Glomerular visceral epithelial cell (primary cell): ENCODE data around the gene PERM1.
"Not testable (repeated sequence)": the region's sequence is repeated elsewhere in the genome, so short reads cannot be mapped to it uniquely, and the experiment has no call there.

Experiments
- DNase-seq: peaks from one replicate; pipeline ENCODE4 v3.0.0-alpha.2; 2016; ENCODE audit errors: extremely low spot score

PERM1 gene

DNA sequence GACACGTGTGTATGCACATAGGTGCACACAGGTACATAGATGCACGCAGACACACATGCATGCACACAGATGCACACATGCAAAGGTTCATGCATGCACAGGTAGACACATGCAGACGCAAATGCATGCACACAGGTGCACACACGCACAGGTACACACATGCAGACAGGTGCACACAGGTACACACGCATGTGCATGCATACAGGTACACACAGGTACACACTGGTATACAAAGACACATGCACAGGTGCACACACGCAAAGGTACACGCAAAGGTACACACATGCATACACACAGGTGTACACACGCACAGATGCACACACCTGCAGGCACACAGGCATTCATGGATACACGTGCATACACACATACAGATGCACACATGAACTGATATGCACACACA, 31.6 kb downstream of the PERM1 start:
- no peak for DNase-seq

DNA sequence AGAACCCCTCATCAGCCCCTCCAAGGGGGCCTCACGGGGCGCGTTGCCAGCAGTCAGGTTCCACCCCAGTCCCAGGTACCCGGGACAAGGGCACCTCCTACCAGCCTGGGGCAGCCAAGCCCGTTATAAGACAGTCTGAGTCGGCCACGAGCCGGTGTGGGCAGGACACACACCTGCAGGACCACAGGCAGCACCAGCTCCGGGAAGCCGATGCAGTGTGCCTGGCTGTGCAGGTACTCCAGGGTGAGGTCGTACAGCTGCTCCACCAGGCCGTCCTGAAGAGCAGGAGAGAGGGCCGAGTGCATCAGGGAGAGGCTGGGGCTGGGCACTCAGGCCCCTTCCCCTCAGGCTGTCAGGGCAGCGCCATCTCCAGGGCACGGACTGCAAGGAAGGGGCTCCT, 33.9 kb downstream of the PERM1 start:
- no peak for DNase-seq

- DNase-seq = not testable (repeated sequence)
These were observed 35.1 kb downstream of the PERM1 start for GRCh38 chr1:946811-947210.

DNA sequence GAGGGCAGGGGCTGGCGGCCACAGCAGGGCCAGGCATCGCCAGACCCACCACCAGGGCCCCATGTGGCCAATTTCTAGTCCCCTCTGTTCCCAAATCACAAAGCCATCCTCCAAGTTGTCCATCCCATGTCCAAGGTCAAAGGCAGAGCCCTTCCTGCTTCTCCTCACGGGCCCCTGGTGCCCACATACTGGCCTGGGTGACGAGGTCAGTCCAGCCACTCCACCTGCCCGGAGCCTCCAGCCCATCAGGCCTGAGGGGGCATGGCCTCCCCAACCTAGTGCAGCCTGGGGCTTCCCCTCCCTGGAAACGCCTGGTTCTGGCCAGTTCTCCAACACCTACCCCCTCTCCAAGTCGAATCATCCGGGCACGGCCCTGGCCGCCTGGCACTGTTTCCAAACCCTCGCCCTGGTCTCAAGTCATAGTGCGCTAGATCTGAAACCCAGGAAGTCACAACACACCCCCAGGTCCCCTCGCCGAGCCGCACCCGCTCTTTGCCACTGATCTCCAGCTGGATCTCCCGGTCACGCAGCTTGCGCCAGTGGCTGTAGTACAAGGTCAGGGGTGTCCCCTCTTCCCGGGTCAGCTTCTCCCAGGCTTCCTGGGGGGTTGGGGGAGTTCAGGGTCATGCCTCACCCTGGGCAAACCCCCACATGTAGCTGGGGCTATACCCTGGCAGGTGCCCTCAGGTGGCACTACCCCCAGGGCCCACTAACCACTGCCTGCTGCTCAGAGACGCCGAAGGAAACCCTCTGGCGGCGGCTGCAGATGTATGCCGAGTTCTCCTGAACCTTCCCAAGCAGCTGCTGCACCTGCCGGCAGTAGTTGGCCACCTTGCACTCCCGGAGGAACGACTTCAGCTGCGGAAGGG, 36.0 kb downstream of the PERM1 start:
- no peak for DNase-seq

DNA sequence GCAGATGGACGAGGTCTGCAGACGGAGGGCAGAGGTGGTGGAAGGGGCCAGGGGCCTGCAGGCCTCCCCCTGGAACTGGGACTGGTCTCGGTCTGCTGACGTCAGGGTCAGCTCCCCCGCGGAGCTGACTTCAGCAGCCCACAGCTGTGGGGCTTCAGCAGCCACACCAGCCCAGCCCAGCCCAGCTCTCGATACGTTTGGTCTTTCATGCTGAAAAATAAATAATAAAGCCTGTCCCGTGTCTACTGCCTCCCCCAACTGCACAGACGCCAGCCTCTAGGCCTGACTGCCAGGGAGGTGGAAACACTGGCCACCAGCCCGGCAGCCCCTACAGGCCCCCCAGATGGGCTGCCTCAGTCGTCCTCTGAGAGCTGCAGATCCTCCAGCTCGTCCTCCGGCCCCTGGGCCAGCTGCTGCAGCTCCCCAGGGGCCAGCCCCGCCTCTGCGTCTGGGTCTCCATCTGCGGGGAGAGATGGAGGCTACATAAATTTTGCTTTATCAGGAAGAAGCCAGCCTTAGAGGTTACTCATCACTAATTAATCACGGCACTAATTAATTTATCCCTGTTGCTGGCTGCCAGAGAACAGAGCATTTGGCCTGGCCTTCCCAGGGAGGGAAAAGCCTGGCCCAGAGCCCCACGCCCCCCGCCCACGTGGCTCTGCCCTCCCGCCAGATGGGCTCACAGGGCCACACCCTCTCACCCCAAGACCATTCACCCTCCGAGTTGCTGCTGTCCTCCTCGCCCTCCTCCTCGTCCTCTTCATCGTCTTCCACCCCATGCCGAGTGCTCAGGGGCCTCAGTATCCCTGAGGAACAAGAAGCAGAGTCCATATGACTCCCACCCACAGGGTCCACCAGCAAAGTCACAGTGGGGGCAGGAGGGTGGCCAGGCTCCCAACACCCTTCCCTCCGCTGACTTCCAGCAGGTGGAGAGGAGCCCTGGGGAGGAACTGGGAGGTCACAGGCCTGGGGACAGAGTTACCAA, 37.3 kb downstream of the PERM1 start:
- no peak for DNase-seq

DNA sequence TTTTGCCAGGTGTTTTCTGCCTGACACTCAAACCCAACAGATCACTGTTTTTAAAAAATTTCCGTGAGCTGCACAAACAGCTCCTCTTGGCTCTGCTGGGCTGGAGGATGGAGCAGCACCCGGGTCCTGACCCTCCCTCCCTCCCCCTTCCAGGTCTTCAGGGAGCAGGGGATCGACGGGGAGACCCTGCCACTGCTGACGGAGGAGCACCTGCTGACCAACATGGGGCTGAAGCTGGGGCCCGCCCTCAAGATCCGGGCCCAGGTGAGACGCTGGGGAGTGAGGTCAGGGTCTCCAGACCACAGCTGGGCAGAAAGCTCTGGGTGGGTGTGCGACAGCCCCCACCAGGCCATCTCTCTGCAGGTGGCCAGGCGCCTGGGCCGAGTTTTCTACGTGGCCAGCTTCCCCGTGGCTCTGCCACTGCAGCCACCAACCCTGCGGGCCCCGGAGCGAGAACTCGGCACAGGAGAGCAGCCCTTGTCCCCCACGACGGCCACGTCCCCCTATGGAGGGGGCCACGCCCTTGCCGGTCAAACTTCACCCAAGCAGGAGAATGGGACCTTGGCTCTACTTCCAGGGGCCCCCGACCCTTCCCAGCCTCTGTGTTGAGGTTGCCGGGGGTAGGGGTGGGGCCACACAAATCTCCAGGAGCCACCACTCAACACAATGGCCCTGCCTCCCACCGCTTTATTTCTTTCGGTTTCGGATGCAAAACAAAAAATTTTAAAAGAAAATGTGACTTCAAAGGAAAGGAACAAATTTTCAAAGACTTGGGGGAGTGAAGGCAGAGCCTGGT, 38.1 kb downstream of the PERM1 start:
- no peak for DNase-seq

GRCh38 chr1:942864-943533, 38.9 kb downstream of the PERM1 start:
- DNase-seq = peak; percentile 52

DNA sequence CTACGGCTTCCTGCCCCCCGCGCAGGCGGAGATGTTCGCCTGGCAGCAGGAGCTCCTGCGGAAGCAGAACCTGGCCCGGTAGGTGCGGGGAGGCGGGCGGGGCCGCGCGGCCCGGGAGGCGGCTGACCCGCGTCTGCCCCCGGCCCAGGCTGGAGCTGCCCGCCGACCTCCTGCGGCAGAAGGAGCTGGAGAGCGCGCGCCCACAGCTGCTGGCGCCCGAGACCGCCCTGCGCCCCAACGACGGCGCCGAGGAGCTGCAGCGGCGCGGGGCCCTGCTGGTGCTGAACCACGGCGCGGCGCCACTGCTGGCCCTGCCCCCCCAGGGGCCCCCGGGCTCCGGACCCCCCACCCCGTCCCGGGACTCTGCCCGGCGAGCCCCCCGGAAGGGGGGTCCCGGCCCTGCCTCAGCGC, 39.5 kb downstream of the PERM1 start:
- no peak for DNase-seq

DNA sequence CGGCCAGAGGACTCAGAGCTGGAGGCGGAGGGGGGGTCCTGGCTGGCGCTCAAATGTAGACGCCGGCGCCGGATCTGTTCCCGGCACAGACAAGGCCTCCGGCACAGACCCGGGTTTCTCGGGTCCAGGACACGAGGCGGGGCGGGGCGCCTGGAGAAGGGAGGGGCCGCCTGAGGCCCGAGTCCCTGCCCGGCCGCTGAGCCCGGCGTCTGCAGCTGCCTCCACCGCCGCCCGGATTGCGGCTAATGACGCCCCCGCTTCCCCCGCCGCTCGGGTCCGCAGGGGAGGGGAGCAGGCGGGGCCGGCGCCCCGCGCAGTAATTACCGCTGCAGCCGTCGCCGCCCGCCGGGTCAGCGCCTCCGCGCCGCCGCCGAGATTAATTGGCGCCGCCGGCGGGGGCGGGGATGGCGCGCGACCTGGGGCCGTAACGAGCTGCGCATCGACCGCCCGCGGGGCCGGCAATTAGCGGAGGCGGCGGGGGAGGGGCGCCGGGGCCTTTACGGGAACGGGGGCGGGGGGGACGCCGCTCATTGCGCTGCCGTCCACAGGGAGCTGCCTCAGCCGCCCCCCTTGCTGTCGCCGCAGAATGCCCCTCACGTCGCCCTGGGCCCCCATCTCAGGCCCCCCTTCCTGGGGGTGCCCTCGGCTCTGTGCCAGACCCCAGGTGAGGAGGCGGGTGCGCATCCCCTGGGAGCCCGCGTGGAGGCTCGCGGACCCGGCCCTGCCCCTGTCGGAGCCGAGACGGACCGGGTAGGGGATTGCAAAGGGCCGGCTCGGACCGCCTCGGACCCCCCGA, 40.1 kb downstream of the PERM1 start:
- peak; percentile 72 for DNase-seq

GRCh38 chr1:941015-941587, 40.8 kb downstream of the PERM1 start:
- no peak for DNase-seq

GRCh38 chr1:940107-941014, 41.5 kb downstream of the PERM1 start:
- peak; percentile 72 for DNase-seq

DNA sequence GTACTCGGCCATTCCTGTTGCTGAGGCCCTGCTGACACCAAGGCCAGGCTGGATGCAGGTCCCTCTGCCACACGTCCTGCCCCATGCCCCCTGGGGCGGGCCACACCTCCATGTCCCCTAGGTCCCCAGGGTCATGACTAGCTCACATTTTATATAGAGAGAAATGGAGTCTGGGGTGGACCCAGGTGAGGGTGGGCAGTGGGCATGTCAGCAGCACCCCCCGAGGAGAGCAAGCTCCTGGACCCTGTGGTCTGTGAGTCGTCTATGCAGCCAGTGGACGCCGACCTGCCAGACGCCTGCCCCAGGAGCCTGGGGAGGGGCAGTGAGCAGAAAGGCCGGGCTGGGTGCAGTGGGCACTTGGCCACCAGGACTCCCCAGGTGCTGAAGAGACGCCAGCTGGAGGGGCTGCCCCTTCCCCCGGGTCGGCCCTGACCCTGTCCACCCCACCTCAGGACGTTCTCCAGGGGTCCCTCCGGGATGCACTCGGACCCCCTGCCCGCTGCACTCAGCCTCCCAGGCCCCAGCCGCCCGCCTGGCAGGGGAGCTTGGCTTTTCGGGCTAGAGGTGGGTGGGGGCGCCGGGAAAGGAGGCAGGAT, 42.3 kb downstream of the PERM1 start:
- no peak for DNase-seq

GRCh38 chr1:938711-939489, 43.0 kb downstream of the PERM1 start:
- no peak for DNase-seq

- DNase-seq = peak; percentile 78
These were observed 43.7 kb downstream of the PERM1 start for GRCh38 chr1:938088-938683.

- DNase-seq = no peak
These were observed 44.4 kb downstream of the PERM1 start for GRCh38 chr1:937521-937920.

- no peak for DNase-seq
These were observed 45.3 kb downstream of the PERM1 start for GRCh38 chr1:936348-937264.
